GM18520 (cell line): ENCODE results near the gene HYOU1.
A peak's percentile ranks its signal among the peaks of the same experiment; 100 is the strongest.
"Not testable (repeated sequence)": the region's sequence is repeated elsewhere in the genome, so short reads cannot be mapped to it uniquely, and the experiment has no call there.

Experiments used
- ATAC-seq: cut with Tn5 transposase; IDR thresholded peaks from one replicate; pipeline ENCODE4 v1.9.1; 2021; ENCODE audit not compliant: unreplicated experiment

HYOU1 gene

DNA sequence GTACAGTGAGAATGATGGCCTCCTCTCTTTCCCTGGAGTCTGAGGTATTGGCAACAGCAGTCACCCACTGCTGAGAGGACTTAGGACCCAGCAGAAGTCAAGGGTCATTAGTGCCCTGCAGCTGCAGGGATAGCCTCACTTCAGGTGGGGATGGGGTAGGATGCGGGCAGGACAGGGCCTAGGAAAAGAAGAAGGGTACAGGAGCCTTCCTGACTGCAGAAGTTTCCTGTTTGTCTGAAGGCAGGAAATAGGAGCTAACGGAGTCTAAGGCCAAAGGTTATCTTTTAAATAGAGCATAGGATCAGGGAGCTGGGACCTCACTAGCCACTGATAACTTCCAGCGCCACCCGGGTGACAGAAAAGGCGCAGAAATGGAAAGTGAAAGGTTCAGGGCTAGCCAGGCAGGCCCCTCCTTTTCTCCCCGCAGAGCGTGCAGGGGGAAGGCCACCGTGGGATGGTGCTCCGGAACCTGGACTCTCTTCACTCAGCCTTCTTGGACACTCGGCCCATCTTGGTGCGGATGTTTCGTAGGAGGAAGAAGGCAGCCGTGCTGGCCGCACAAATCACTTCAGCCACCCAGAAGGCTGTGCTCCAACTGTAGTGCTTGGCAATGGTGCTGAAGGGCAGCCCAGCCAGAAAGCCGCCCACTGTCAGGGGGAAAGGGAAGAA is 32.4 kb downstream of the HYOU1 start:
- ATAC-seq: no peak

DNA sequence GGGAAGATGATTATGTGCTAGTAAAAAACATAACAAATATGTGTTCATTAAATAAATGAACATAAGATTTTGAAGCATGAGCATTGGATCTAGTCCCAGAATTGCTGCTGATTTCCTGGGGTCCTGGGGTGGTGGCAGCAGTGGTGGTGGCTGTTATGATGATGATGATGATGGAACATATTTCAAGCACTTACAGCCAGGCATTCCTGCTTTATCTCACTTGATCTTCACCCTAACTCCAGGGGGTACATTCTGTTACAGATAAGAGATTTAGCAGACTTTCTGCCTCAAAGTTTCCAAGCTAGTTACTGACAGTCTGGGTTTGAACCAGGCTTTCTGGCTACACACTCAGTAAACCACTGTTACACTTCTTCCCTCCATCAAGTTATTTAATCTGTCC is 33.3 kb downstream of the HYOU1 start:
- no peak for ATAC-seq

- ATAC-seq: no peak
Measured at GRCh38 chr11:119021631-119022030, 35.4 kb downstream of the HYOU1 start.

DNA sequence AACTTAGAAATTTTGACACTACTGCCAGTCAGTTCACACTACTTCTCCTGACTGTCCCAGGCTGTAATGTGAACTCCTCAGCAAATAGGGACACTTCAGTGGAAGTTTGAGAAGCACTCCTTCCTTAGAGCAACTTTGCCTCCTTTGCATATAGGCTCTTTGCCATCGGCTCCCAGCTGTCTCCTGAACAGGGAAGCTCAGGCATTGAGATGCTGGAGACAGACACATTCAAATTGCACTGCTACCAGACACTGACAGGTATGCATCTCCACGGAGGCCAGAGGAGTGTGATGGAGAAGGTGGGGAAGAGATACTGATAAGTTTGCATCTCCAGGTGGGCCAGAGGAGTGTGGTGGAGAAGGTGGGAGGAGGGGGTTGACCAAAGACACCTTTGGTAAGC is 37.0 kb downstream of the HYOU1 start:
- no peak for ATAC-seq

- peak; percentile 81 for ATAC-seq
Measured at GRCh38 chr11:119018074-119018938, 38.7 kb downstream of the HYOU1 start, which contains the start of the genes RPS25 and TRAPPC4. TSS of gene RPS25 (minus strand) at chr11:119018343. CDS start at chr11:119018284, 59 bp downstream. TSS of gene TRAPPC4 (plus strand) at chr11:119018766. CDS start at chr11:119018796, 30 bp downstream.

DNA sequence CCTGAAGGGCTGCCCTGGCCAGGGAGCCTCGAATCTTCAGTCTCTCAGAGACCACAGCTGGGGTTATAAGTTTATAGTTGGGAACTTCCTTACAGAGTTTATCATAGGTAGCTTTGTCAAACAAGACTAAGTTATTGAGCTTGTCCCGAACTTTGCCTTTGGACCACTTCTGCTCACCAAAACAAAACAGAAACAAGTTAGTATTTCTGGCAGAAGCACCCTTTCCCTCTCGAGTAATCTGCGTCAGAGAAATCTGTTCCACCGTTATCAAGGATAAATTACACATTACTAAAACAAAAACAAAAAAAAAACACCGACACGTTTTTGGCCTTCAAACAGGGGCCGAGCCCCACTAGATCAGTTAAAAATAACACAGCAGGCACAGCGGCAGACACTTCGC is 39.6 kb downstream of the HYOU1 start:
- not testable (repeated sequence) for ATAC-seq

DNA sequence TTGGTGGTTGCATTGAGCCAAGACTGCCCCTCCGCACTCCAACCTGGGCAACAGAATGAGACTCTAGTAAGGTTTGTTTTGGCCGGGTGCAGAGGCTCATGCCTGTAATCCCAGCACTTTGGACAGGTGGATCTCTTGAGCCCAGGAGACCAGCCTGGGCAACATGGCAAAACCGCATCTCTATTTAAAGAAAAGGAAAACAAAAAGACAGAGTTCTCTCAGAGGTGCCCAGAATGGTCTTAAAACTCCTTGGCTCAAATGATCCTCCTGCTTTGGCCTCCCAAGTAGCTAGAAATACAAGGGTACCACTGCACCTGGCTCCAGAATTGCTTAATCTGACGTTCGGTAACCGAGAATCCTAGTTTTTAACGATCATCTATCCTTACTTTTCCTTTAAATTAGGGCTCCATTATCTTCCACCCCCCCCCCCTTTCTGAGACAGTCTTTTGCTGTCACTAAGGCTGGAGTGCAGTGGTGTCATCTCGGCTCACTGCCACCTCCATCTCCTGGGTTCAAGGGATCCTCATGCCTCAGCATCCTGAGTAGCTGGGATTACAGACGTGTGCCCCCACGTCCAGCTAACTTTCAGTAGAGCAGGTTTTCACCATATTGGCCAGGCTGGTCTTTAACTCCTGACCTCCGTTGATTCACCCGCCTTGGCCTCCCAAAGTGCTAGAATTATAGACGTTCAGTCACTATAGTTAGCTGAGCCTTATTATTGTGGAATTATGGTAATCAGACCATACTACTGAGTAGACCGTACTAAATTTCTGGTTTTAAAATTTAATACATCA is 40.6 kb downstream of the HYOU1 start:
- ATAC-seq: no peak

- no peak for ATAC-seq
Measured at GRCh38 chr11:119015054-119015611, 41.9 kb downstream of the HYOU1 start.

GRCh38 chr11:119014209-119014924 is 42.6 kb downstream of the HYOU1 start:
- no peak for ATAC-seq

DNA sequence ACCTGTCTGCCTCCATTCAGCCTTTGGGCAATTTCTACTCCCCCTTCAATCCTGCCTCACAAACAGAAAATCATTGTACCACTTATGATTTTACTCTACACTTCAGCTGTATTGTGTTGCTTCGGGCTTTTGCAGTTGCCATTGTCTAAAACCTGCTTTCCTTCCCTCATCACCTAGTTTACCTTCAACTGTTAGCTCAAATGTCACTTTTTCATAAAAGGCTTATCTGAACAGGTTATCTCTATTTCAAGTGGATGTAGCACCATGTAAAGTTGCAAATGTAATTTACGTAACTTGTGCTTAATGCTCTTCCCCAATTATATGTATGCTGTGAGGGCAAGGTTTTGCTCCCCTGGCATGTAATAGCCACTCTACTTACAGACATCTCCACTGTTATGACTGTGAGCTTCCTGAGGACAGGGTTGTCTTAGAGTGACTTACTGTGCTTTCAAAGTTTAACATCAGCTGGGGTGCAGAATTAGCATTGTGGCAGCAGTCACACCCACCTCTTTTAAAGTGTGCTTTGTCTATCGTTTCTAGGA is 44.3 kb downstream of the HYOU1 start:
- no peak for ATAC-seq

DNA sequence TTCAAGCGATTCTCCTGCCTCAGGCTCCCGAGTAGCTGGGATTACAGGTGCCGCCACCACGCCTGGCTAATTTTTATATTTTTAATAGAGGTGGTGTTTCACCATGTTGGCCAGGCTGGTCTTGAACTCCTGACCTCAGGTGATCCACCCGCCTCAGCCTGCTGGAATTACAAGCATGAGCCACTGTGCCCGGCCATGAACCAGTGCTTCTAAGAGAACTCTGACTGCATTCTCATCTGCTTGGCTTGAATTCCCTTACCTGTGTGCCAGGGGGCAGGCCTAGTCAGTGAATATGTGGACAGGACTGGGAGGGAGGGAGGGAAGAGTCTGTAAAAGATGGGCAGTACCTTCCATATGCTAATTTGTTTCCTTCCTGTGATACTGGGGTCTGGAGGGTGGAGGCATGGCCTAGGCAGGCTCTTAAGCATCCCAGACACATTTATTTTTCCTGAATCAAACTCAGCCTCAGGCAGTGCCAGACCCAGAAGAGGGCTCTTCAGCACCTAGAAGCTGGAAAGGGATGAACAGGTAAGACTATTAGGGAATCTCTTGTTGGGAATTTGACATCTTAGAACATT is 45.4 kb downstream of the HYOU1 start:
- no peak for ATAC-seq

GRCh38 chr11:119006656-119007055 is 50.3 kb downstream of the HYOU1 start:
- ATAC-seq: no peak

DNA sequence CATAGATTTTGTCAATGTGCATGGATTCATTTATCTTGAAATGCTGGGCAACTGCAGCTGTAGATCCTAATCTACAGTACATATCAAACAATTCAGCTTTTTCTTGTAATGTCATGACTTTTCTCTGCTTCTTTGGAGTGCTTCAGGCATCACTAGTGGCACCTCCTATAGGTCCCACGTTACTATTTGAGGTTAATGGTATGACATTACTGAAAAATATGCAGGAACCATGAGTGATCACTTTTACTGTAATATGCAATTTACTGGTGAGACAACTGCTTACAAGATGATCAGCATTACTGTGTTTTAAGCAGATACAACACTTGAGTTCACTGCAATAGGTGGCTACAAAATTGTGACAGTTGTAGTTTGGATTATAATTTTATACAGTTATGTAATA is 56.1 kb downstream of the HYOU1 start:
- ATAC-seq: no peak

DNA sequence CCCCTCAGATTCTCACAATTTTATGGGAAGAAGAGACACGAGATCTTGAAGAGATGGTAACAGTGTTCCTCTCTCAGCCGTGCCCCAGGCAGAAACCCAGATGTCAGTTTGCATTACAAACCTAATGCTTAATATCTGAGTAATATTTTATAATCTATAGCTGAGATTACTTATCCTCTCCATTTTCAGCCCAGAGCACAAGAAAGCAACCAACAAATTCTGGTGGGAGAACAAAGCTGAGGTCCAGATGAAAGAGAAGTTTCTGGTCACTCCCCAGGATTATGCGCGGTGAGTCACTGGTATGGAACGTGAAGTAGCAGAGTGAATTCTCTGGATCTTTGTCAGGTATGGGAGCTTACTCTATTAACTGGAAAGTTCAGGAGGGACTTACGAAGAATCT is 58.2 kb downstream of the HYOU1 start:
- no peak for ATAC-seq

- ATAC-seq: peak; percentile 3
Measured at GRCh38 chr11:118998388-118998717, 58.7 kb downstream of the HYOU1 start.

- ATAC-seq: peak; percentile 80
Measured at GRCh38 chr11:118997627-118998387, 59.2 kb downstream of the HYOU1 start, which contains the start of gene CENATAC. TSS of gene CENATAC (plus strand) at chr11:118998138. CDS start at chr11:118998198, 60 bp downstream.

GRCh38 chr11:118996926-118997626 is 59.9 kb downstream of the HYOU1 start:
- no peak for ATAC-seq
